H1 (cell line): ENCODE data around the gene COL2A1. TPM values are rescaled to one million over a fixed set of nuclear protein-coding genes. Genes with fewer than 3 reads are reported as not detected.

Experiments
- CTCF ChIA-PET: fragments of 300-600 bp; sonication (Branson Sonifier 250); formaldehyde crosslinking; loops from one replicate; lab custom pipeline; 2021; ENCODE audit not compliant: partially characterized antibody; lab: Charles Lee
- POLR2A ChIA-PET: fragments of 300-600 bp; sonication (Branson Sonifier 250); formaldehyde crosslinking; loops from one replicate; lab custom pipeline; 2021; ENCODE audit warnings: inconsistent platforms; ENCODE audit not compliant: partially characterized antibody; lab: Charles Lee
- DNase-seq, 2 experiments: peaks; one replicate each; pipeline versions ENCODE4 v3.0.0 to v3.0.0-alpha.2; 2010 to 2022; ENCODE audit warnings: low spot score in 2 of 2, low read depth in 1 of 2, mixed read lengths in 1 of 2
- FAIRE-seq: peaks from 2 replicates; lab custom pipeline; 2011; peaks lifted over from hg19 to GRCh38; lab: Jason Lieb, UNC
- H2AFZ ChIP-seq: 2 replicates; pipeline ENCODE4 v1.8.1; 2012; ENCODE audit warnings: low read length, inconsistent platforms
- H2AK5ac ChIP-seq: 2 replicates; pipeline ENCODE4 v1.6.1; 2013; ENCODE audit warnings: low read depth, low read length
- H2BK120ac ChIP-seq: replicated peaks from 2 replicates; pipeline ENCODE3; 2013; ENCODE audit warnings: low read depth, low read length, inconsistent platforms
- H2BK12ac ChIP-seq: 2 replicates; pipeline ENCODE4 v1.6.1; 2013; ENCODE audit warnings: low read depth, low read length
- H2BK15ac ChIP-seq: 2 replicates; pipeline ENCODE4 v1.6.1; 2013; ENCODE audit warnings: low read length
- H2BK20ac ChIP-seq: 2 replicates; pipeline ENCODE4 v1.6.1; 2013; ENCODE audit warnings: low read length
- H2BK5ac ChIP-seq: 2 replicates; pipeline ENCODE4 v1.6.1; 2013; ENCODE audit warnings: low read depth, low read length
- H3K14ac ChIP-seq: 2 replicates; pipeline ENCODE4 v1.6.1; 2013; ENCODE audit warnings: inconsistent platforms; ENCODE audit not compliant: insufficient read length
- H3K18ac ChIP-seq: 2 replicates; pipeline ENCODE4 v1.6.1; 2013; ENCODE audit warnings: low read length; ENCODE audit errors: extremely low read depth
- H3K23ac ChIP-seq: 2 replicates; pipeline ENCODE4 v1.6.1; 2013; ENCODE audit warnings: inconsistent platforms; ENCODE audit not compliant: insufficient read length
- H3K23me2 ChIP-seq: 2 replicates; pipeline ENCODE4 v1.6.1; 2013; ENCODE audit warnings: low read depth, low read length
- H3K27ac ChIP-seq: 2 replicates; pipeline ENCODE4 v1.6.1; 2011; ENCODE audit warnings: low read depth, low read length, inconsistent platforms
- H3K27me3 ChIP-seq, 4 experiments: replicated peaks in 1 of 4; 1 replicate in 1 of 4; 2 replicates in 3 of 4; pipeline versions ENCODE4 v1.6.1 to v1.8.1; 2011 to 2013; ENCODE audit warnings: low read length in 3 of 4, mild to moderate bottlenecking in 3 of 4, inconsistent platforms in 2 of 4, mixed read lengths in 2 of 4, moderate library complexity in 1 of 4; ENCODE audit not compliant: control insufficient read depth in 3 of 4, insufficient read depth in 3 of 4; ENCODE audit errors: extremely low read depth in 1 of 4
- H3K36me3 ChIP-seq, 4 experiments: 2 replicates each; pipeline versions ENCODE4 v1.6.1 to v1.8.1; 2011 to 2013; ENCODE audit warnings: mild to moderate bottlenecking in 4 of 4, low read length in 3 of 4, moderate library complexity in 2 of 4, control low read depth in 1 of 4, inconsistent platforms in 1 of 4; ENCODE audit not compliant: insufficient read depth in 4 of 4, control insufficient read depth in 2 of 4
- H3K4ac ChIP-seq: replicated peaks from 2 replicates; pipeline ENCODE3; 2013; ENCODE audit warnings: low read length, low read depth, mixed read lengths, inconsistent platforms; ENCODE audit not compliant: insufficient read length
- H3K4me1 ChIP-seq, 4 experiments: replicated peaks in 1 of 4; 1 replicate in 1 of 4; 2 replicates in 3 of 4; pipeline versions ENCODE4 v1.6.1 to v1.8.1; 2011 to 2013; ENCODE audit warnings: low read length in 3 of 4, inconsistent platforms in 2 of 4, mixed read lengths in 1 of 4; ENCODE audit not compliant: insufficient read depth in 4 of 4, control insufficient read depth in 3 of 4
- H3K4me2 ChIP-seq, 2 experiments: 2 replicates each; pipeline versions ENCODE4 v1.6.1 to v1.8.1; 2011 to 2013; ENCODE audit warnings: low read depth in 2 of 2, low read length in 2 of 2, control low read depth in 1 of 2, inconsistent platforms in 1 of 2, mild to moderate bottlenecking in 1 of 2; ENCODE audit not compliant: insufficient read depth in 1 of 2
- H3K4me3 ChIP-seq, 4 experiments: fragments of 200-600, 300-600 bp in 1 of 4; sonication (generic), shearing (Covaris generic), sonication (Bioruptor Twin) in 1 of 4; 2 replicates each; pipeline versions ENCODE4 v1.5.1 to v1.8.1; 2011 to 2016; ENCODE audit warnings: low read length in 4 of 4, low read depth in 3 of 4, control low read depth in 2 of 4, inconsistent platforms in 2 of 4, mild to moderate bottlenecking in 2 of 4, mixed read lengths in 1 of 4, moderate library complexity in 1 of 4; ENCODE audit not compliant: insufficient read depth in 2 of 4; ENCODE audit errors: extremely low read depth in 1 of 4
- H3K56ac ChIP-seq: replicated peaks from 2 replicates; pipeline ENCODE3; 2013; ENCODE audit warnings: low read depth, mild to moderate bottlenecking, mixed read lengths, low read length, inconsistent platforms; ENCODE audit not compliant: insufficient read length
- H3K79me1 ChIP-seq: 2 replicates; pipeline ENCODE4 v1.6.1; 2013; ENCODE audit warnings: low read depth, low read length, control low read depth
- H3K79me2 ChIP-seq, 2 experiments: 2 replicates each; pipeline versions ENCODE4 v1.6.1 to v1.8.1; 2012 to 2013; ENCODE audit warnings: low read length in 2 of 2, mild to moderate bottlenecking in 2 of 2, inconsistent platforms in 1 of 2; ENCODE audit not compliant: insufficient read depth in 2 of 2, control insufficient read depth in 1 of 2
- H3K9ac ChIP-seq, 4 experiments: replicated peaks in 1 of 4; 1 replicate in 1 of 4; 2 replicates in 3 of 4; pipeline versions ENCODE4 v1.6.1 to v1.8.1; 2011 to 2013; ENCODE audit warnings: low read depth in 3 of 4, low read length in 3 of 4, control low read depth in 2 of 4, mild to moderate bottlenecking in 2 of 4, moderate library complexity in 2 of 4, inconsistent platforms in 1 of 4; ENCODE audit errors: extremely low read depth in 1 of 4
- H3K9me3 ChIP-seq, 2 experiments: 2 replicates each; pipeline versions ENCODE4 v1.6.1 to v1.8.1; 2012 to 2013; ENCODE audit warnings: mild to moderate bottlenecking in 2 of 2, moderate library complexity in 2 of 2, control low read depth in 1 of 2, inconsistent platforms in 1 of 2, low read depth in 1 of 2, low read length in 1 of 2, mixed read lengths in 1 of 2; ENCODE audit not compliant: insufficient read depth in 2 of 2
- H4K20me1 ChIP-seq, 2 experiments: replicated peaks in 1 of 2; 2 replicates each; pipeline versions ENCODE3 to v1.8.1; 2011 to 2013; ENCODE audit warnings: inconsistent platforms in 2 of 2, low read length in 2 of 2, mild to moderate bottlenecking in 1 of 2; ENCODE audit not compliant: insufficient read depth in 2 of 2, control insufficient read depth in 1 of 2
- H4K5ac ChIP-seq: 2 replicates; pipeline ENCODE4 v1.6.1; 2013; ENCODE audit warnings: low read length, low read depth, mixed read lengths, inconsistent platforms; ENCODE audit not compliant: insufficient read length
- H4K8ac ChIP-seq: 2 replicates; pipeline ENCODE4 v1.8.0; 2013; ENCODE audit warnings: mild to moderate bottlenecking, moderate library complexity, low read length, inconsistent platforms; ENCODE audit not compliant: insufficient read depth; ENCODE audit errors: extremely low read depth
- H4K91ac ChIP-seq: replicated peaks from 2 replicates; pipeline ENCODE3; 2013; ENCODE audit warnings: low read length, mixed read lengths, inconsistent platforms; ENCODE audit not compliant: insufficient read length
- BCL11A ChIP-seq, 2 experiments: IDR thresholded peaks; one replicate each; pipeline ENCODE4 v1.6.1; 2011; ENCODE audit warnings: low read depth in 2 of 2, low read length in 2 of 2, mild to moderate bottlenecking in 2 of 2
- CHD1 ChIP-seq: IDR thresholded peaks from 2 replicates; pipeline ENCODE4 v1.6.1; 2012; ENCODE audit warnings: low read depth, low read length, improper control_type of control experiment
- E2F6 ChIP-seq: IDR thresholded peaks from 2 replicates; pipeline ENCODE4 v1.6.1; 2012; ENCODE audit warnings: inconsistent platforms
- KDM5A ChIP-seq: fragments of 200-600 bp; IDR thresholded peaks from 2 replicates; pipeline ENCODE4 v1.7.1; 2012; ENCODE audit warnings: mild to moderate bottlenecking, low read length, inconsistent platforms, mixed read lengths
- POLR2A ChIP-seq, 2 experiments: IDR thresholded peaks; 1 replicate in 1 of 2; 2 replicates in 1 of 2; pipeline ENCODE4 v1.6.1; 2011; ENCODE audit warnings: low read depth in 2 of 2, low read length in 2 of 2, mild to moderate bottlenecking in 2 of 2; ENCODE audit errors: control extremely low read depth in 1 of 2
- POLR2AphosphoS5 ChIP-seq: IDR thresholded peaks from 2 replicates; pipeline ENCODE4 v1.6.1; 2011; ENCODE audit warnings: low read depth, low read length
- RXRA ChIP-seq: IDR thresholded peaks from 2 replicates; pipeline ENCODE4 v1.6.1; 2011; ENCODE audit warnings: low read depth, mild to moderate bottlenecking, low read length, moderate library complexity; ENCODE audit not compliant: insufficient read depth
- SIRT6 ChIP-seq: IDR thresholded peaks from one replicate; pipeline ENCODE4 v1.7.1; 2012; ENCODE audit warnings: low read length, inconsistent platforms
- SRF ChIP-seq: IDR thresholded peaks from 2 replicates; pipeline ENCODE4 v1.6.1; 2011; ENCODE audit warnings: mild to moderate bottlenecking, low read depth, low read length, moderate library complexity
- TAF1 ChIP-seq: IDR thresholded peaks from 2 replicates; pipeline ENCODE4 v1.6.1; 2011; ENCODE audit warnings: mild to moderate bottlenecking, low read depth, low read length
- TCF12 ChIP-seq: IDR thresholded peaks from 2 replicates; pipeline ENCODE4 v1.6.1; 2011; ENCODE audit warnings: low read depth, mild to moderate bottlenecking, low read length
- WGBS, 2 experiments: shearing (Covaris generic) in 1 of 2; methylation state at CpG; one replicate each; pipeline versions ENCODE4 v1.1.6 to v1.1.7; 2013 to 2015; ENCODE audit warnings: low lambda C conversion rate in 2 of 2, mixed read lengths in 2 of 2, inconsistent platforms in 1 of 2, low coverage in 1 of 2, missing lambda C conversion rate in 1 of 2; ENCODE audit not compliant: insufficient replicate concordance in 2 of 2, insufficient coverage in 1 of 2, insufficient read length in 1 of 2; ENCODE audit errors: extremely low coverage in 1 of 2, missing lambda C conversion rate in 1 of 2; 5-methylcytosine and 5-hydroxymethylcytosine counted together
- polyA plus RNA-seq, 7 experiments: library from polyadenylated mRNA; depleted of rRNA in 3 of 7; stranded (reverse) in 5 of 7; unstranded in 2 of 7; fragments of >200 nt in 5 of 7; fragments of 200-250 nt in 2 of 7; gene quantifications; 1 replicate in 5 of 7; 2 replicates in 1 of 7; 4 replicates in 1 of 7; pipeline versions ENCODE4 v1.2.1 to v1.2.3, GENCODE V29; 2011 to 2013; ENCODE audit warnings: missing spikeins in 2 of 7, mixed read lengths in 2 of 7
- total RNA-seq: library from RNA; stranded (reverse); fragmentation: NEBNext Ultra II Directional; extraction: Animal tissue kit (Norgen Biotek cat#: 25700); gene quantifications from 2 replicates; pipeline ENCODE4 v1.2.1, GENCODE V29; 2021
- TF ChIP-seq, protein P1 (sequence below): IDR thresholded peaks from 2 replicates; pipeline ENCODE4 v1.6.1; 2012; ENCODE audit warnings: inconsistent platforms

COL2A1 gene
- total and polyA plus RNA-seq, 2 of the 8 experiments (the other 6 are each of a cell fraction or from before 2014, with no cell fraction given) = 4.2 to 14.6 TPM

DNA sequence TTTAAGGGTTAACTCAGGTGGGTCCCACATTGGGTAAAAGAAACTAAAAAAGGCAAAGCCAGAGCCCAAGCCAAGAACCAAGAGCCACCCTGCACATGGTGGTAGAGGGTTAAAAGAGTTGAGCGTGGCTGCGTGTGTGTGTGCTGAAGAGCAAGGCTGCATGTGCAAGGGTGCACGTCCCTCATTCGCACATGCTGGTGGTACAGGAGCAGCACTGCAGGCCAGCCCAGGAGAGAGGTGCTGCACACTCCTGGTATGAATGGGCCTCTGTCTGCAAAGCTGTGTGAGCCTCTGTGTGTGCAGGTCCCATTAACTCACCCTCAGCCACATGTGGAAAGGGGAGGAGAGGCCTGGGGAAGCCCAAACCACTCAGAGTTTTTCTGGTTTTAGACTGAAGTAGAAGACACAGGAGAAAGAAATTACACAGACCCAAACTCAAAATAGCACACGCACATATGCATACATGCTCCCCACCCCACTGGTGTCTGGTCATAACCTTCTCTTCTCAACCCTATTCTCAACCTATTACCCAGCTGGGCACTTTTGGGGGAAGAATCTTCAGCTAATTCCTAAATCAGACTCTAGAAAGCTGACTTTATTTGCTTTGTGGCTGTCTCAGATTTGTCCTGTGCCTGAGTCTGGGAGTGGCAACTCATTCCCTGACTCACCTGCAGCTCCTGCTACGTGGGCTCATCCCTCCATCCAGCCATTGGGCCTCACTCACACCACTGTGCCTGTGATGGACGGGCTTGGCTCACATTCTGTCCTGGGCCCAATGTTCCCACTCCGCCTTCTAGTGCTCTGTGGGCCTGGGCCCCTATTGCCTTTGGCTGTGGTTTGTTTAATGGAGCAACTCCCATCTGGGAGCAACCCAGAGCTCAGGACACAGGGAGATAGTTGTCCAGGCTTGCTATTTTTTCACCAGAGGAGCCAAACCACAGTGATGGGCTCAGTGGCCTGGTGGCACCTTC, 30.8 kb upstream of the COL2A1 start:
- Histone ChIP-seq H4K20me1 (no peaks in the 10 kb centered on the region), H3K56ac (no peak overlapping the region), H3K27ac (no peak overlapping the region), H3K9me3 (no peaks in the 10 kb centered on the region), H3K36me3 (no peaks in the 10 kb centered on the region), H3K79me2 (no peaks in the 10 kb centered on the region), H3K4ac (no peak overlapping the region), H3K4me1 (peaks cover 11 to 18% (median 14%) of the 10 kb centered on the region in 4 experiments), H2BK15ac (peak overlapping the region; percentile 61), H4K5ac (no peak overlapping the region), H3K79me1 (no peaks in the 10 kb centered on the region), H3K14ac (no peak overlapping the region), H3K9ac (no peak overlapping the region), H3K4me2 (no peak overlapping the region), H4K91ac (peak overlapping the region; percentile 22), H2AFZ (no peak overlapping the region), H2BK12ac (peak overlapping the region; percentile 86; the same call in 1 of the 2 replicates), H2BK20ac (0 out of 2 replicates have a peak overlapping the region, but pooled peaks have one; percentile 29), H4K8ac (no peak overlapping the region), H2BK120ac (no peak overlapping the region), H2AK5ac (peak overlapping the region; percentile 60; the same call in 1 of the 2 replicates), H3K23me2 (peaks cover 2% of the 10 kb centered on the region; the same call in 1 of the 2 replicates), H2BK5ac (no peak overlapping the region), H3K18ac (no peak overlapping the region), H3K4me3 (no peak overlapping the region), H3K27me3 (peaks cover 6 to 48% (median 40%) of the 10 kb centered on the region in 4 experiments), H3K23ac (no peak overlapping the region)
- no peak for DNase-seq
- POLR2A ChIA-PET = no interaction called here
- CTCF ChIA-PET = interaction anchor here (1.1 to 3.2 kb wide), 6 partner anchors 12 to 72 kb away, joined by 3 to 8 read pairs (median 3); partner anchors contain the start of gene TMEM106C
- 88% methylated on average over 8 of the region's 8 CpGs; no CpG with 5 or more reads in 1 of the 2 experiments for WGBS, 2 experiments
- no peak for FAIRE-seq
- TF ChIP-seq TAF1 (no peak), SRF (no peak), SIRT6 (no peak), TCF12 (no peak), KDM5A (no peak), CHD1 (no peak), BCL11A (IDR thresholded peaks at IDR 0.05; ENCODE audit: low read depth in 2 of 2, low read length in 2 of 2) (no peak), POLR2AphosphoS5 (no peak), POLR2A (IDR thresholded peaks at IDR 0.05; ENCODE audit: control extremely low read depth in 1 of 2, low read depth in 2 of 2, low read length in 2 of 2) (no peak), RXRA (no peak), E2F6 (no peak)
- TF ChIP-seq, protein P1, sequence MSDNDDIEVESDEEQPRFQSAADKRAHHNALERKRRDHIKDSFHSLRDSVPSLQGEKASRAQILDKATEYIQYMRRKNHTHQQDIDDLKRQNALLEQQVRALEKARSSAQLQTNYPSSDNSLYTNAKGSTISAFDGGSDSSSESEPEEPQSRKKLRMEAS = no peak
